ENCODE measurements around the gene MEGF11.

MEGF11 gene

DNA sequence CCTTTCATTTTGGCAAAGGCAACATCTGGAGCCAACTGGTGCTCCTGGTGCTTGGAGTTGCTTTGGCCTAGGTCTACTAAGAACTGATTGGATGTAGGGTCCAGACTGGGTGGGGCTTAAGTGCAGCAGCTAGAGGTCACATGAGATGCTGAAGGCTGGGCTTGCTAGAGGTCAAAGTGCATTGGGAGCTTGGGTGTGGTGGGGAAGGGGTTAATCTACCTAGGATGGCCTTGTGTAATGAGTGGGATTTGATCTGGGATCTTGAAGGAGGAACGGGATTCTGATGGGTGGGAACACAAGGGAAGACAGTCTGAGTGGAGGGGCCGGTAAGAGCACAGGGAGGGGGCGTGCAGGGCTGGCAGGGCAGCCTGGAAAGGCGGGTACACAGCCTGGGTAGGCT, 258.7 kb downstream of the MEGF11 start:
- no peak for ATAC-seq
- no peak for TF ChIP-seq ZNF8 (CRISPR knock-in tag; IDR thresholded peaks at IDR 0.05)
- TF ChIP-seq ARNTL (CRISPR knock-in tag; IDR thresholded peaks at IDR 0.05; ENCODE audit: borderline replicate concordance, low read depth), result no peak
- TF ChIP-seq, protein P1, sequence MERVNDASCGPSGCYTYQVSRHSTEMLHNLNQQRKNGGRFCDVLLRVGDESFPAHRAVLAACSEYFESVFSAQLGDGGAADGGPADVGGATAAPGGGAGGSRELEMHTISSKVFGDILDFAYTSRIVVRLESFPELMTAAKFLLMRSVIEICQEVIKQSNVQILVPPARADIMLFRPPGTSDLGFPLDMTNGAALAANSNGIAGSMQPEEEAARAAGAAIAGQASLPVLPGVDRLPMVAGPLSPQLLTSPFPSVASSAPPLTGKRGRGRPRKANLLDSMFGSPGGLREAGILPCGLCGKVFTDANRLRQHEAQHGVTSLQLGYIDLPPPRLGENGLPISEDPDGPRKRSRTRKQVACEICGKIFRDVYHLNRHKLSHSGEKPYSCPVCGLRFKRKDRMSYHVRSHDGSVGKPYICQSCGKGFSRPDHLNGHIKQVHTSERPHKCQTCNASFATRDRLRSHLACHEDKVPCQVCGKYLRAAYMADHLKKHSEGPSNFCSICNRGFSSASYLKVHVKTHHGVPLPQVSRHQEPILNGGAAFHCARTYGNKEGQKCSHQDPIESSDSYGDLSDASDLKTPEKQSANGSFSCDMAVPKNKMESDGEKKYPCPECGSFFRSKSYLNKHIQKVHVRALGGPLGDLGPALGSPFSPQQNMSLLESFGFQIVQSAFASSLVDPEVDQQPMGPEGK (CRISPR knock-in tag; IDR thresholded peaks at IDR 0.05; ENCODE audit: borderline replicate concordance), result no peak
- TF ChIP-seq PPARA (CRISPR knock-in tag; IDR thresholded peaks at IDR 0.05; ENCODE audit: borderline replicate concordance), result no peak
- TF ChIP-seq ZFP3 (CRISPR knock-in tag; IDR thresholded peaks at IDR 0.05), result no peak
- TF ChIP-seq ZNF565 (CRISPR knock-in tag; conservative IDR thresholded peaks at IDR 0.05; ENCODE audit: low read depth), result no peak
- no peak for TF ChIP-seq ZNF70 (CRISPR knock-in tag; IDR thresholded peaks at IDR 0.05)
- TF ChIP-seq OSR1 (CRISPR knock-in tag; IDR thresholded peaks at IDR 0.05), result no peak
- TF ChIP-seq, protein P2, sequence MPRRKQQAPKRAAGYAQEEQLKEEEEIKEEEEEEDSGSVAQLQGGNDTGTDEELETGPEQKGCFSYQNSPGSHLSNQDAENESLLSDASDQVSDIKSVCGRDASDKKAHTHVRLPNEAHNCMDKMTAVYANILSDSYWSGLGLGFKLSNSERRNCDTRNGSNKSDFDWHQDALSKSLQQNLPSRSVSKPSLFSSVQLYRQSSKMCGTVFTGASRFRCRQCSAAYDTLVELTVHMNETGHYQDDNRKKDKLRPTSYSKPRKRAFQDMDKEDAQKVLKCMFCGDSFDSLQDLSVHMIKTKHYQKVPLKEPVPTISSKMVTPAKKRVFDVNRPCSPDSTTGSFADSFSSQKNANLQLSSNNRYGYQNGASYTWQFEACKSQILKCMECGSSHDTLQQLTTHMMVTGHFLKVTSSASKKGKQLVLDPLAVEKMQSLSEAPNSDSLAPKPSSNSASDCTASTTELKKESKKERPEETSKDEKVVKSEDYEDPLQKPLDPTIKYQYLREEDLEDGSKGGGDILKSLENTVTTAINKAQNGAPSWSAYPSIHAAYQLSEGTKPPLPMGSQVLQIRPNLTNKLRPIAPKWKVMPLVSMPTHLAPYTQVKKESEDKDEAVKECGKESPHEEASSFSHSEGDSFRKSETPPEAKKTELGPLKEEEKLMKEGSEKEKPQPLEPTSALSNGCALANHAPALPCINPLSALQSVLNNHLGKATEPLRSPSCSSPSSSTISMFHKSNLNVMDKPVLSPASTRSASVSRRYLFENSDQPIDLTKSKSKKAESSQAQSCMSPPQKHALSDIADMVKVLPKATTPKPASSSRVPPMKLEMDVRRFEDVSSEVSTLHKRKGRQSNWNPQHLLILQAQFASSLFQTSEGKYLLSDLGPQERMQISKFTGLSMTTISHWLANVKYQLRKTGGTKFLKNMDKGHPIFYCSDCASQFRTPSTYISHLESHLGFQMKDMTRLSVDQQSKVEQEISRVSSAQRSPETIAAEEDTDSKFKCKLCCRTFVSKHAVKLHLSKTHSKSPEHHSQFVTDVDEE (CRISPR knock-in tag; IDR thresholded peaks at IDR 0.05), result no peak
- TF ChIP-seq ZFP30 (CRISPR knock-in tag; IDR thresholded peaks at IDR 0.05), result no peak
- TF ChIP-seq TCF4 (CRISPR knock-in tag; IDR thresholded peaks at IDR 0.05; ENCODE audit: borderline replicate concordance), result no peak
- no peak for TF ChIP-seq RARB (CRISPR knock-in tag; IDR thresholded peaks at IDR 0.05)
- TF ChIP-seq, protein P3, sequence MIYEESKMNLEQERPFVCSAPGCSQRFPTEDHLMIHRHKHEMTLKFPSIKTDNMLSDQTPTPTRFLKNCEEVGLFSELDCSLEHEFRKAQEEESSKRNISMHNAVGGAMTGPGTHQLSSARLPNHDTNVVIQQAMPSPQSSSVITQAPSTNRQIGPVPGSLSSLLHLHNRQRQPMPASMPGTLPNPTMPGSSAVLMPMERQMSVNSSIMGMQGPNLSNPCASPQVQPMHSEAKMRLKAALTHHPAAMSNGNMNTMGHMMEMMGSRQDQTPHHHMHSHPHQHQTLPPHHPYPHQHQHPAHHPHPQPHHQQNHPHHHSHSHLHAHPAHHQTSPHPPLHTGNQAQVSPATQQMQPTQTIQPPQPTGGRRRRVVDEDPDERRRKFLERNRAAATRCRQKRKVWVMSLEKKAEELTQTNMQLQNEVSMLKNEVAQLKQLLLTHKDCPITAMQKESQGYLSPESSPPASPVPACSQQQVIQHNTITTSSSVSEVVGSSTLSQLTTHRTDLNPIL (CRISPR knock-in tag; IDR thresholded peaks at IDR 0.05; ENCODE audit: low read depth), result no peak
- TF ChIP-seq, protein P4, sequence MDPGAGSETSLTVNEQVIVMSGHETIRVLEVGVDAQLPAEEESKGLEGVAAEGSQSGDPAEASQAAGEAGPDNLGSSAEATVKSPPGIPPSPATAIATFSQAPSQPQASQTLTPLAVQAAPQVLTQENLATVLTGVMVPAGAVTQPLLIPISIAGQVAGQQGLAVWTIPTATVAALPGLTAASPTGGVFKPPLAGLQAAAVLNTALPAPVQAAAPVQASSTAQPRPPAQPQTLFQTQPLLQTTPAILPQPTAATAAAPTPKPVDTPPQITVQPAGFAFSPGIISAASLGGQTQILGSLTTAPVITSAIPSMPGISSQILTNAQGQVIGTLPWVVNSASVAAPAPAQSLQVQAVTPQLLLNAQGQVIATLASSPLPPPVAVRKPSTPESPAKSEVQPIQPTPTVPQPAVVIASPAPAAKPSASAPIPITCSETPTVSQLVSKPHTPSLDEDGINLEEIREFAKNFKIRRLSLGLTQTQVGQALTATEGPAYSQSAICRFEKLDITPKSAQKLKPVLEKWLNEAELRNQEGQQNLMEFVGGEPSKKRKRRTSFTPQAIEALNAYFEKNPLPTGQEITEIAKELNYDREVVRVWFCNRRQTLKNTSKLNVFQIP (CRISPR knock-in tag; IDR thresholded peaks at IDR 0.05; ENCODE audit: borderline replicate concordance, low read depth), result no peak

DNA sequence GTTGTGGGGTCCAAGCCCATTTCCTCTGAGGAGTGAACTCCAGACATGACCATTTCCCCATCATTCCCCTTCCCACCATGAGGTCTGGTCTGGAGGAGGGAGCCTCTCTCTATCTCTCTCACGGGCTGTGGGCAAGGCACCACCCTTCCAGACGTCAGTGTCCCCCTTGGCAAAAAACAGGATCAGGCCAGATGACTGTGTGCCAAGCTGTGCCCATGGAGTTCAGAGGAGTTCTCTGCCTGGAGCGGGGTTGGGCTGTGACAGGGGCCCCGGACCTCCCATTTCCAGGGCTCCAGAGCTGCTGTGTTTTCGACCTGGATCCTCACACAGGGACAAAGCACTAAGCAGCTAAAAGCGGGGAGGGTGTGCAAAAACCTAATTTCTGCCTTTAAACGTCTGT, 259.8 kb downstream of the MEGF11 start:
- no peak for ATAC-seq
- TF ChIP-seq ZC3H10 (CRISPR knock-in tag; IDR thresholded peaks at IDR 0.05) (no peak), ZNF565 (CRISPR knock-in tag; conservative IDR thresholded peaks at IDR 0.05; ENCODE audit: low read depth) (no peak), ISL1 (CRISPR knock-in tag; IDR thresholded peaks at IDR 0.05) (no peak), TCF4 (CRISPR knock-in tag; IDR thresholded peaks at IDR 0.05; ENCODE audit: borderline replicate concordance) (no peak), ZFP30 (CRISPR knock-in tag; IDR thresholded peaks at IDR 0.05) (no peak), OSR1 (CRISPR knock-in tag; IDR thresholded peaks at IDR 0.05) (no peak), BACH2 (CRISPR knock-in tag; IDR thresholded peaks at IDR 0.05; ENCODE audit: borderline replicate concordance) (no peak), ZNF8 (CRISPR knock-in tag; IDR thresholded peaks at IDR 0.05) (no peak), ESRRG (CRISPR knock-in tag; IDR thresholded peaks at IDR 0.05) (no peak), GLIS3 (CRISPR knock-in tag; IDR thresholded peaks at IDR 0.05) (no peak), ARNTL (CRISPR knock-in tag; IDR thresholded peaks at IDR 0.05; ENCODE audit: borderline replicate concordance, low read depth) (no peak), SNAI2 (CRISPR knock-in tag; IDR thresholded peaks at IDR 0.05) (no peak)
- TF ChIP-seq, protein P1 (CRISPR knock-in tag; IDR thresholded peaks at IDR 0.05; ENCODE audit: borderline replicate concordance), result no peak
- TF ChIP-seq, protein P2 (CRISPR knock-in tag; IDR thresholded peaks at IDR 0.05), result no peak
